ENCODE results near the gene TLL2.

DNA sequence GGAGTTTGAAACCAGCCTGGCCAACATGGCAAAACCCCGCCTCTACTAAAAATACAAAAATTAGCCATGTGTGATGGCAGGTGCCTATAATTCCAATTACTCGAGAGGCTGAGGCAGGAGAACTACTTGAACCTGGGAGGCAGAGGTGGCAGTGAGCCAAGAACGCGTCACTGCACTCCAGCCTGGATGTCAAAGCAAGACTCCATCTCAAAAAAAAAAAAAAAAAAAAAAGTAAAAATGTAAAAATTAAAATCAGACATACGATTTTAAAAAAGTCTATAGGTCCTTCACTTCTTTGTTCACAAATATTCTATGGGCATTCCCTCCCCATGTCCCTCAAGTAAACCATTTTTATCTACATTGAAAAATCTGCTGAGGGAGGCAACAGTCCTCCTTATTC is 34.9 kb upstream of the TLL2 start:
- TF ChIP-seq, protein P1, sequence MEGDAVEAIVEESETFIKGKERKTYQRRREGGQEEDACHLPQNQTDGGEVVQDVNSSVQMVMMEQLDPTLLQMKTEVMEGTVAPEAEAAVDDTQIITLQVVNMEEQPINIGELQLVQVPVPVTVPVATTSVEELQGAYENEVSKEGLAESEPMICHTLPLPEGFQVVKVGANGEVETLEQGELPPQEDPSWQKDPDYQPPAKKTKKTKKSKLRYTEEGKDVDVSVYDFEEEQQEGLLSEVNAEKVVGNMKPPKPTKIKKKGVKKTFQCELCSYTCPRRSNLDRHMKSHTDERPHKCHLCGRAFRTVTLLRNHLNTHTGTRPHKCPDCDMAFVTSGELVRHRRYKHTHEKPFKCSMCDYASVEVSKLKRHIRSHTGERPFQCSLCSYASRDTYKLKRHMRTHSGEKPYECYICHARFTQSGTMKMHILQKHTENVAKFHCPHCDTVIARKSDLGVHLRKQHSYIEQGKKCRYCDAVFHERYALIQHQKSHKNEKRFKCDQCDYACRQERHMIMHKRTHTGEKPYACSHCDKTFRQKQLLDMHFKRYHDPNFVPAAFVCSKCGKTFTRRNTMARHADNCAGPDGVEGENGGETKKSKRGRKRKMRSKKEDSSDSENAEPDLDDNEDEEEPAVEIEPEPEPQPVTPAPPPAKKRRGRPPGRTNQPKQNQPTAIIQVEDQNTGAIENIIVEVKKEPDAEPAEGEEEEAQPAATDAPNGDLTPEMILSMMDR (conservative IDR thresholded peaks at IDR 0.05 in 1 of 2, IDR thresholded peaks at IDR 0.05 in 1 of 2; ENCODE audit: extremely low read depth in 1 of 2, insufficient read depth in 1 of 2, low read depth in 1 of 2, low read length in 2 of 2): no peak
- TF ChIP-seq EZH2 (IDR thresholded peaks at IDR 0.05; ENCODE audit: borderline replicate concordance, low read length): no peak

All from mammary epithelial cell (primary cell).